ENCODE data around the gene AUTS2.

The AUTS2 gene

GRCh38 chr7:70143075-70144044, 545.1 kb downstream of the AUTS2 start:
- H3K4me3 ChIP-seq (ENCODE audit: low read depth in 1 of 2, low read length in 2 of 2), result no peak overlapping the region
- H3K4me1 ChIP-seq (ENCODE audit: control insufficient read depth in 1 of 2, insufficient read depth in 2 of 2, low read length in 2 of 2), result peaks cover 0 to 6% of the 10 kb centered on the region in 2 donors
- no peaks in the 10 kb centered on the region for H3K9me3 ChIP-seq (ENCODE audit: control insufficient read depth in 1 of 2, low read length in 2 of 2)
- no peak overlapping the region for H3K27ac ChIP-seq (ENCODE audit: low read length)
- H3K27me3 ChIP-seq (ENCODE audit: low read depth, low read length), result no peaks in the 10 kb centered on the region
- no peaks in the 10 kb centered on the region for H3K36me3 ChIP-seq (ENCODE audit: control insufficient read depth in 1 of 2, insufficient read depth in 2 of 2, low read length in 2 of 2)

- Histone ChIP-seq H3K9me3 (ENCODE audit: control insufficient read depth in 1 of 2, low read length in 2 of 2) (no peaks in the 10 kb centered on the region), H3K4me3 (ENCODE audit: low read depth in 1 of 2, low read length in 2 of 2) (no peak overlapping the region), H3K27me3 (ENCODE audit: low read depth, low read length) (no peaks in the 10 kb centered on the region), H3K4me1 (ENCODE audit: control insufficient read depth in 1 of 2, insufficient read depth in 2 of 2, low read length in 2 of 2) (no peaks in the 10 kb centered on the region), H3K36me3 (ENCODE audit: control insufficient read depth in 1 of 2, insufficient read depth in 2 of 2, low read length in 2 of 2) (no peaks in the 10 kb centered on the region), H3K27ac (ENCODE audit: low read length) (no peak overlapping the region)
These were observed 550.7 kb downstream of the AUTS2 start for GRCh38 chr7:70148997-70149396.

- Histone ChIP-seq H3K27me3 (ENCODE audit: low read depth, low read length) (no peaks in the 10 kb centered on the region), H3K9me3 (ENCODE audit: control insufficient read depth in 1 of 2, low read length in 2 of 2) (no peaks in the 10 kb centered on the region), H3K27ac (ENCODE audit: low read length) (no peak overlapping the region), H3K4me1 (ENCODE audit: control insufficient read depth in 1 of 2, insufficient read depth in 2 of 2, low read length in 2 of 2) (no peaks in the 10 kb centered on the region), H3K4me3 (ENCODE audit: low read depth in 1 of 2, low read length in 2 of 2) (no peak overlapping the region), H3K36me3 (ENCODE audit: control insufficient read depth in 1 of 2, insufficient read depth in 2 of 2, low read length in 2 of 2) (no peaks in the 10 kb centered on the region)
These were observed 554.0 kb downstream of the AUTS2 start for GRCh38 chr7:70152313-70152712.

GRCh38 chr7:70153933-70154332, 555.7 kb downstream of the AUTS2 start:
- no peak overlapping the region for H3K27ac ChIP-seq (ENCODE audit: low read length)

GRCh38 chr7:70154521-70155180, 556.4 kb downstream of the AUTS2 start:
- Histone ChIP-seq H3K4me1 (ENCODE audit: control insufficient read depth in 1 of 2, insufficient read depth in 2 of 2, low read length in 2 of 2) (no peaks in the 10 kb centered on the region), H3K36me3 (ENCODE audit: control insufficient read depth in 1 of 2, insufficient read depth in 2 of 2, low read length in 2 of 2) (no peaks in the 10 kb centered on the region), H3K4me3 (ENCODE audit: low read depth in 1 of 2, low read length in 2 of 2) (no peak overlapping the region), H3K27ac (ENCODE audit: low read length) (no peak overlapping the region), H3K9me3 (ENCODE audit: control insufficient read depth in 1 of 2, low read length in 2 of 2) (no peaks in the 10 kb centered on the region), H3K27me3 (ENCODE audit: low read depth, low read length) (no peaks in the 10 kb centered on the region)

More at GRCh38 chr7:70153933-70154332, 555.7 kb downstream of the AUTS2 start:
- Histone ChIP-seq H3K36me3 (ENCODE audit: control insufficient read depth in 1 of 2, insufficient read depth in 2 of 2, low read length in 2 of 2) (no peaks in the 10 kb centered on the region), H3K9me3 (ENCODE audit: control insufficient read depth in 1 of 2, low read length in 2 of 2) (no peaks in the 10 kb centered on the region), H3K27me3 (ENCODE audit: low read depth, low read length) (no peaks in the 10 kb centered on the region), H3K4me3 (ENCODE audit: low read depth in 1 of 2, low read length in 2 of 2) (no peak overlapping the region), H3K4me1 (ENCODE audit: control insufficient read depth in 1 of 2, insufficient read depth in 2 of 2, low read length in 2 of 2) (no peaks in the 10 kb centered on the region)

- Histone ChIP-seq H3K27ac (ENCODE audit: low read length) (no peak overlapping the region), H3K4me1 (ENCODE audit: control insufficient read depth in 1 of 2, insufficient read depth in 2 of 2, low read length in 2 of 2) (no peaks in the 10 kb centered on the region)
These were observed 557.8 kb downstream of the AUTS2 start for GRCh38 chr7:70156057-70156456.

GRCh38 chr7:70159121-70159520, 560.8 kb downstream of the AUTS2 start:
- Histone ChIP-seq H3K27me3 (ENCODE audit: low read depth, low read length) (no peaks in the 10 kb centered on the region), H3K9me3 (ENCODE audit: control insufficient read depth in 1 of 2, low read length in 2 of 2) (no peaks in the 10 kb centered on the region), H3K27ac (ENCODE audit: low read length) (no peak overlapping the region), H3K36me3 (ENCODE audit: control insufficient read depth in 1 of 2, insufficient read depth in 2 of 2, low read length in 2 of 2) (no peaks in the 10 kb centered on the region), H3K4me3 (ENCODE audit: low read depth in 1 of 2, low read length in 2 of 2) (no peak overlapping the region), H3K4me1 (ENCODE audit: control insufficient read depth in 1 of 2, insufficient read depth in 2 of 2, low read length in 2 of 2) (no peaks in the 10 kb centered on the region)

More at GRCh38 chr7:70156057-70156456, 557.8 kb downstream of the AUTS2 start:
- H3K9me3 ChIP-seq (ENCODE audit: control insufficient read depth in 1 of 2, low read length in 2 of 2), result no peaks in the 10 kb centered on the region
- no peaks in the 10 kb centered on the region for H3K27me3 ChIP-seq (ENCODE audit: low read depth, low read length)
- no peaks in the 10 kb centered on the region for H3K36me3 ChIP-seq (ENCODE audit: control insufficient read depth in 1 of 2, insufficient read depth in 2 of 2, low read length in 2 of 2)
- no peak overlapping the region for H3K4me3 ChIP-seq (ENCODE audit: low read depth in 1 of 2, low read length in 2 of 2)

GRCh38 chr7:70165477-70166170, 567.3 kb downstream of the AUTS2 start:
- H3K4me3 ChIP-seq (ENCODE audit: low read depth in 1 of 2, low read length in 2 of 2), result no peak overlapping the region
- H3K36me3 ChIP-seq (ENCODE audit: control insufficient read depth in 1 of 2, insufficient read depth in 2 of 2, low read length in 2 of 2), result no peaks in the 10 kb centered on the region
- H3K27me3 ChIP-seq (ENCODE audit: low read depth, low read length), result no peaks in the 10 kb centered on the region
- H3K9me3 ChIP-seq (ENCODE audit: control insufficient read depth in 1 of 2, low read length in 2 of 2), result no peaks in the 10 kb centered on the region
- H3K4me1 ChIP-seq (ENCODE audit: control insufficient read depth in 1 of 2, insufficient read depth in 2 of 2, low read length in 2 of 2), result no peaks in the 10 kb centered on the region
- H3K27ac ChIP-seq (ENCODE audit: low read length), result no peak overlapping the region

GRCh38 chr7:70171369-70171920, 573.2 kb downstream of the AUTS2 start:
- Histone ChIP-seq H3K9me3 (ENCODE audit: control insufficient read depth in 1 of 2, low read length in 2 of 2) (no peaks in the 10 kb centered on the region), H3K36me3 (ENCODE audit: control insufficient read depth in 1 of 2, insufficient read depth in 2 of 2, low read length in 2 of 2) (no peaks in the 10 kb centered on the region), H3K27ac (ENCODE audit: low read length) (no peak overlapping the region), H3K27me3 (ENCODE audit: low read depth, low read length) (no peaks in the 10 kb centered on the region), H3K4me1 (ENCODE audit: control insufficient read depth in 1 of 2, insufficient read depth in 2 of 2, low read length in 2 of 2) (no peaks in the 10 kb centered on the region), H3K4me3 (ENCODE audit: low read depth in 1 of 2, low read length in 2 of 2) (no peak overlapping the region)

- Histone ChIP-seq H3K9me3 (ENCODE audit: control insufficient read depth in 1 of 2, low read length in 2 of 2) (no peaks in the 10 kb centered on the region), H3K27ac (ENCODE audit: low read length) (no peak overlapping the region), H3K27me3 (ENCODE audit: low read depth, low read length) (no peaks in the 10 kb centered on the region), H3K4me3 (ENCODE audit: low read depth in 1 of 2, low read length in 2 of 2) (no peak overlapping the region), H3K4me1 (ENCODE audit: control insufficient read depth in 1 of 2, insufficient read depth in 2 of 2, low read length in 2 of 2) (peaks cover 5% of the 10 kb centered on the region in 2 donors), H3K36me3 (ENCODE audit: control insufficient read depth in 1 of 2, insufficient read depth in 2 of 2, low read length in 2 of 2) (no peaks in the 10 kb centered on the region)
These were observed 578.9 kb downstream of the AUTS2 start for GRCh38 chr7:70177166-70177565.

GRCh38 chr7:70178211-70178610, 579.9 kb downstream of the AUTS2 start:
- Histone ChIP-seq H3K4me1 (ENCODE audit: control insufficient read depth in 1 of 2, insufficient read depth in 2 of 2, low read length in 2 of 2) (peaks cover 5% of the 10 kb centered on the region in 2 donors), H3K4me3 (ENCODE audit: low read depth in 1 of 2, low read length in 2 of 2) (no peak overlapping the region), H3K36me3 (ENCODE audit: control insufficient read depth in 1 of 2, insufficient read depth in 2 of 2, low read length in 2 of 2) (no peaks in the 10 kb centered on the region), H3K27me3 (ENCODE audit: low read depth, low read length) (no peaks in the 10 kb centered on the region), H3K9me3 (ENCODE audit: control insufficient read depth in 1 of 2, low read length in 2 of 2) (no peaks in the 10 kb centered on the region), H3K27ac (ENCODE audit: low read length) (no peak overlapping the region)

Measured in muscle layer of duodenum (tissue), 2 donors.